KMS-11 (cell line): ENCODE results near the gene NUP98.

ENCODE experiments used
- H2AFZ ChIP-seq: fragments of 200-600 bp; sonication (generic); 2 replicates; pipeline ENCODE4 v1.6.1; 2016; ENCODE audit warnings: antibody characterized with exemption, mixed run types, low read depth
- H3K27ac ChIP-seq: fragments of 200-600 bp; sonication (generic); 2 replicates; pipeline ENCODE4 v1.6.1; 2016; ENCODE audit warnings: mild to moderate bottlenecking, mixed run types
- H3K27me3 ChIP-seq: fragments of 200-600 bp; sonication (generic); 2 replicates; pipeline ENCODE4 v1.6.1; 2017; ENCODE audit warnings: mild to moderate bottlenecking, low read depth, mixed run types, moderate library complexity; ENCODE audit not compliant: insufficient read depth
- H3K36me3 ChIP-seq: fragments of 200-600 bp; sonication (generic); 2 replicates; pipeline ENCODE4 v1.6.1; 2017; ENCODE audit warnings: mild to moderate bottlenecking, mixed run types; ENCODE audit not compliant: insufficient read depth
- H3K4me1 ChIP-seq: fragments of 200-600 bp; sonication (generic); 2 replicates; pipeline ENCODE4 v1.6.1; 2016; ENCODE audit warnings: mild to moderate bottlenecking, low read depth, mixed run types; ENCODE audit not compliant: poor library complexity, severe bottlenecking
- H3K4me2 ChIP-seq: fragments of 200-600 bp; sonication (generic); 2 replicates; pipeline ENCODE4 v1.7.0; 2016; ENCODE audit warnings: mild to moderate bottlenecking, mixed run types
- H3K4me3 ChIP-seq: fragments of 200-600 bp; sonication (generic); IDR thresholded peaks from 2 replicates; pipeline ENCODE4 v1.6.1; 2017; ENCODE audit warnings: low read depth, low read length, mixed read lengths; ENCODE audit not compliant: insufficient read depth
- H3K79me2 ChIP-seq: fragments of 200-600 bp; sonication (generic); 2 replicates; pipeline ENCODE4 v1.6.1; 2016; ENCODE audit warnings: low read depth, mixed run types; ENCODE audit not compliant: insufficient read depth
- H3K9ac ChIP-seq: fragments of 200-600 bp; sonication (generic); 2 replicates; pipeline ENCODE4 v1.6.1; 2016; ENCODE audit warnings: mild to moderate bottlenecking, mixed run types
- H4K20me1 ChIP-seq: fragments of 200-600 bp; sonication (generic); 2 replicates; pipeline ENCODE4 v1.6.1; 2016; ENCODE audit warnings: mild to moderate bottlenecking, mixed run types; ENCODE audit not compliant: insufficient read depth
- CTCF ChIP-seq: fragments of 200-600 bp; sonication (generic); conservative IDR thresholded peaks from 2 replicates; pipeline ENCODE4 v1.6.1; 2017; ENCODE audit warnings: low read depth, mild to moderate bottlenecking, antibody characterized with exemption, low read length, moderate library complexity, mixed read lengths

Gene NUP98

GRCh38 chr11:3720997-3721396, 76.4 kb downstream of the NUP98 start:
- Histone ChIP-seq H3K4me3 (no peak overlapping the region), H3K36me3 (peaks cover 28% of the 10 kb centered on the region), H2AFZ (no peak overlapping the region), H3K4me2 (no peak overlapping the region), H3K27ac (no peak overlapping the region), H3K79me2 (no peaks in the 10 kb centered on the region), H4K20me1 (no peaks in the 10 kb centered on the region), H3K27me3 (no peaks in the 10 kb centered on the region), H3K4me1 (no peaks in the 10 kb centered on the region), H3K9ac (no peak overlapping the region)
- TF ChIP-seq CTCF = no peak

DNA sequence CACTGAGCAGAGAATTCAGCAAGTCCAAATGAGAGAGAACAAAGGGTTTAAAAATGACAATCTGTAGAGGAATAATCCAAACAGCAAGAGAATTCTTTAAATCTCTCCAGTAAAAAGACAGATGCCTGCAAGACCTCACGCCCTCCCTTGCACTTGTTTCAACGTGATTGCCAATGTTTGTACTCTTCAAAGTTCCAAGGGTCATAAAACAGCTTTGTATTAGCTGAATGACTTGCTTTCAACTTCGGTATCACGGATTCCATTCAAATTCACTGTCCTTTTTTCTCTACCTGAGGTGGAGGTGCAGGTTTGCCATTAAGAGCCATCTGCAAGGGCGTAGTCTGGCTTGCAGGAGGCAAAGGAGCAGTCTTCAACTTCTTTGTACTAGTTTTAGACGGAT, 85.1 kb downstream of the NUP98 start:
- Histone ChIP-seq H3K27me3 (no peaks in the 10 kb centered on the region), H3K4me3 (no peak overlapping the region), H3K4me2 (no peak overlapping the region), H4K20me1 (no peaks in the 10 kb centered on the region; the same call in 1 of the 2 replicates), H2AFZ (no peak overlapping the region), H3K9ac (no peak overlapping the region), H3K27ac (no peak overlapping the region), H3K79me2 (0 out of 2 replicates have a peak, but pooled peaks cover 4% of the 10 kb centered on the region), H3K36me3 (peaks cover 9% of the 10 kb centered on the region; the same call in 1 of the 2 replicates), H3K4me1 (peaks cover 5% of the 10 kb centered on the region)
- no peak for TF ChIP-seq CTCF

DNA sequence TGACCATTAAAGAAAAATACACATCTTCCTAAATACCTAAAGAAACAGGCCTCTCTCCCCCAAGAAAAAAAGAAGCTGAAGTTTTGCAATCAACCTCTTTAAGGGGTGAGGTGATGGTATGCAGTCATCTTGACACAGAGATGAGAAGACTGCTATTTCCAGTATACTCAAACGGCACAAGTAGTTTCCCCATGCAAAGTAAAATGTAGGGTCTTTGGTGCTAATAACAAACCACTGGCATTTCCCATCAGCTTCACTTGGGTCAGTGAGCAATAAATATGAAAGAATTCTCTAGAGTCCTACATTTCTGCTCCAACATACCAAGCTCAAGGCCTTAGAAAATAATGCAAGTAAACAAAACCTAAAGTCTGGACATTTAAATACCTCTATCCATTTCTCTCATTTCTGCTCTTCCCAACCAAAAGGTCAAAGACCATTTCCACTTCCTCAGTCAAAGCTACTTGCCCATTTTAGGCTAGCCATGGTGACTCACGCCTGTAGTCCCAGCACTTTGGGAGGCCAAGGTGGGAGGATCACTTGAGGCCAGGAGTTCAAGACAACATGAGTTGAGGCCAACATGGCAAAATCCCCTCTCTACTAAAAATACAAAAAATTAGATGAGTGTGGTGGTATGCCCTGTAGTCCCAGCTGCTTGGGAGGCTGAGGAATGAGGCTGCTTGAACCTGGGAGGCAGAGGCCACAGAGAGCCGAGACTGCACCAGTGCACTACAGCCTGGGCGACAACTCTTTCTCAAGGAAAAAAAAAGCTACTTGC, 86.7 kb downstream of the NUP98 start:
- Histone ChIP-seq H3K79me2 (0 out of 2 replicates have a peak, but pooled peaks cover 4% of the 10 kb centered on the region), H2AFZ (no peak overlapping the region), H3K4me2 (no peak overlapping the region), H3K27ac (no peak overlapping the region), H3K27me3 (no peaks in the 10 kb centered on the region), H3K9ac (no peak overlapping the region), H3K4me3 (no peak overlapping the region), H3K4me1 (peaks cover 5% of the 10 kb centered on the region), H3K36me3 (peaks cover 5% of the 10 kb centered on the region; the same call in 1 of the 2 replicates), H4K20me1 (no peaks in the 10 kb centered on the region; the same call in 1 of the 2 replicates)
- TF ChIP-seq CTCF = no peak

GRCh38 chr11:3709977-3710376, 87.4 kb downstream of the NUP98 start:
- Histone ChIP-seq H3K27me3 (no peaks in the 10 kb centered on the region), H3K9ac (no peak overlapping the region), H3K4me3 (no peak overlapping the region), H3K36me3 (peaks cover 8% of the 10 kb centered on the region; the same call in 1 of the 2 replicates), H3K4me2 (no peak overlapping the region), H3K79me2 (0 out of 2 replicates have a peak, but pooled peaks cover 4% of the 10 kb centered on the region), H3K4me1 (peaks cover 5% of the 10 kb centered on the region), H3K27ac (no peak overlapping the region), H4K20me1 (no peaks in the 10 kb centered on the region; the same call in 1 of the 2 replicates), H2AFZ (no peak overlapping the region)
- no peak for TF ChIP-seq CTCF
